ENCODE results near the gene L3MBTL3.

The L3MBTL3 gene

DNA sequence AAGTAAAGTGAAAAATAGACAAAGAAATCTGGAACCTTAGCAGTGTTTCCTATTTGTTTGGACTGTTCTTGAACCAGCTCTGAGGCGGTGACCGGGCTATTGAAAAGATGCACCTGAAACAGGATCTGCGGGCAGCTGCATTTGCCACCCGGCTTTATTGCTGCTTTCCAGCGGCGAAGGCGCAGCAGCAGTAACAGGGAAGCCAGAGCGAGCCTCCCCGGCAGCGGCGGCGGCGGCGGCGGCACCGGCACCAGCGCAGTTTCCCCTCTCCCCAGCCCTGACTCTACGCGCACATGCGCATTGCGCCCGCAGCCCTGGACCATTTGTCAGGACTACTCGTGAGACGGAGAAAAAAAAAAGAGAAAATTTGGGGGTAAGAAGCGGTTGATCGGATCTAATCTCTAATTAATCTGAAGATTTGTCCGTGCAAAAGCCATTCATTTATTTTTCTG is at the start of gene L3MBTL3:
TSS of gene L3MBTL3 (plus strand) at position 290 of the 452 bp plus-strand sequence. CDS start 24,119 bp downstream, outside the sequence.
- in situ Hi-C loops (cut with HindIII; ENCODE audit: low sequenced_read_pairs) = no loop called here

- in situ Hi-C loops (cut with HindIII; ENCODE audit: low sequenced_read_pairs) = no loop called here
These were observed 49.3 kb upstream of the L3MBTL3 start for GRCh38 chr6:129969064-129969463.

DNA sequence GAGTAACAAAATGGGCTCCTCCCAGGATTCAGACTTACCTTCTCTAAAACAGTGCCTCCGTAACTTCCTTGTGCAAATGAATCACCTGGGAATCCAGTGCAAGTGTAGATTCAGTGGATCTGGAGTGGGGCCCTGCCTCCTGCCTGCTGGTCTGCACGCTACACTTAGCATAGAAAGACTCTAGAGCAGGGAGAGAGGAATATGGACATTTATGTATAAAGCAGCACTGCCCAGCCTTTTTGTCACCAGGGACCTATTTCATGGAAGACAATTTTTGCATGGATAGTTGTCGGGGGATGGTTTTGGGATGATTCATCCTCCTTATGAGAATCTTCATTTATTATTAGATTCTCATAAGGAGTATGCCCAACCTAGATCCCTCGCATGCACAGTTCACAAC is 42.3 kb upstream of the L3MBTL3 start:
- in situ Hi-C loops (cut with HindIII; ENCODE audit: low sequenced_read_pairs) = no loop called here

- in situ Hi-C loops (cut with HindIII; ENCODE audit: low sequenced_read_pairs) = no loop called here
These were observed 40.0 kb upstream of the L3MBTL3 start for GRCh38 chr6:129978148-129978916.

DNA sequence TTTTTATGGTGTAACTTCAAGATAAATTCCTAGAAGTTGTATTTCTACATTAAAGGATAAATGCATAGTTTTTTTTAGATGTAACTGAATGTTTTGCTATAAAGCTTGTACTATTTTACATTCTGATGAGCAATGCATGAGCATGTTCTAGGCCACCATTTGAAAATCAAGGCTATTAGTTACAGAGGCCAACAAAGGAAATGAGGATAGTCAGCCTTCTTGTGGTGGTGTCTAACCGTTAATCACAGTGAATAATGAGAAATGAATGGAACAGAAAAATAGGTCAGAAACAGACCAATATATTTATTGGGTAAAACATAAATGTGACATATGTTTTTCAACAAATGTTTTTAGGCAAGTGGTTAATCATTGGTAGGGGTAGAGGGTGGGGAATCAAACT is 37.6 kb upstream of the L3MBTL3 start:
- in situ Hi-C loops (cut with HindIII; ENCODE audit: low sequenced_read_pairs) = no loop called here

DNA sequence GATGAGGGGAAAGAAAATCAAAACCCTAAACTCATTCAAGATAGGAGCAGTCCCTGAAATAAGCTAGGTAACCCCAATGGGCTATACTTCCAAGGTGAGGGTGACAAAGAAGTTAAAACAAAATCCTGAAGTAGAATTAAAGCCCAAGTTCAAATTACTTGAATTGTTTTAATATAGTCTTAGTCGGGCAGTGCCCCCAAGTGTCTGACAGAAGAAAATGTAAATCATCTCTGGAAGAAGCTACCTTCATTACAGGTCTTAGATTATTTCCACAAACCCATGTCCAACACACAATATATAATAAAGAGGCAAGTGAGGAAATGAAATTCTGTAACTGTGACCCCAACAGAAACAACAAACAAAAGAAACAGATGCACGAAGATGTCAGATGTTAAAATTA is 36.8 kb upstream of the L3MBTL3 start:
- in situ Hi-C loops (cut with HindIII; ENCODE audit: low sequenced_read_pairs) = no loop called here

DNA sequence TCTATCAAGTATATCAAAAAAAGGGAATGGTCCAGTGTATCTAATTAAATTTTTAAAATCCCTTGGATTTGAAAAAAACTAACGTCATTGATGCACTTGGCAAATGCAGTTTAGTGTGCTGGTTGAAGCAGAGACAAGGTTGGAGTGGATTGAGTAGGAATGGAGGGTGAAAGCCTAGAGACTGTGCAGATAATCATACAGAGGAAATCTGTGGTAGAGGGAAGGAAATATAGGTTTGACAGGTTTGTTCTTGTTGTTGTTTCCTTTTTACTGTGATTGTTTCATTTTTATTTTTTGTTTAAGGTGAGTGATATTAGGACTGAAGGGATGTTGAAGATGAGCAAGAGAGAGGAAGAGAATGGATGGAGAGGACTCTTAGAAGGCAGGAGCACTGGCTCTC is 29.0 kb upstream of the L3MBTL3 start:
- in situ Hi-C loops (cut with HindIII; ENCODE audit: low sequenced_read_pairs) = no loop called here

DNA sequence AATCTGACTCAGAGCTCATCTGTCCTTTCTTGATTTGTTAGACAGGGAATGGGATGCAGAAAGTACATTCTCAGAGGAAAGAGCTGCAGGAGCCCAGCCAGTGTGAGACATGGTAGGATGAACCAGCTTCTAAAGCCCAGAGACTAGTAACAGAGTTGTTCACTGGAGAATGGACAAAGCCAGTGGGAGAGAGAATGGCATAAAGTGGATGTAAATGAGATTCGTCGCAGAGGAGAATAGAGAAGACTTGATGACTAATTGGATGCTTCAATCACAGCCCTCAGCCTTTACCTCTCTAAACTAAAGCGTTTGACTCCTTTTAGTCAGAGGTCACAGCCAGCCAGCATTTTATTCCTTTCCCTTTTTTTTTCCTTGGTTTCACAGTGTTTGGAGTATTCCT is 25.5 kb upstream of the L3MBTL3 start:
- in situ Hi-C loops (cut with HindIII; ENCODE audit: low sequenced_read_pairs) = no loop called here

DNA sequence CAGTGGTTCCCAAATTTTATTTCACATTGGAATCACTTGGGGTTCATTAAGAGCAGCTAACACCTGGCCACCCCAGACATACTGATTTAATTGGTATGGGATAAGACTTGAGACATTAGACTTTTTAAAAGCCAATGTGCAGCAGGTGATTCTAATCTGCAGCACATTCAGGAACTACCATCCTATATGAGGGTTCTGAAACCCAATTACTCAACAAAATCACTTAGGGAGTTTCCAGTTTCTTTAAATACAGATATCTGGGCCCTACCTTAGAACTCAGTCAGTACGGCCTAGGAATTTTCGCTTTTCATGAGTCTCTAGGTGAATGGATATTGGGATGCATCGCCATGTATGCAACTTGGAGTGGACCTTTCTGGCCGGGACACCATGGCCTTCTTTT is 24.0 kb upstream of the L3MBTL3 start:
- in situ Hi-C loops (cut with HindIII; ENCODE audit: low sequenced_read_pairs) = no loop called here

GRCh38 chr6:129996387-129996786 is 22.0 kb upstream of the L3MBTL3 start:
- in situ Hi-C loops (cut with HindIII; ENCODE audit: low sequenced_read_pairs) = no loop called here

DNA sequence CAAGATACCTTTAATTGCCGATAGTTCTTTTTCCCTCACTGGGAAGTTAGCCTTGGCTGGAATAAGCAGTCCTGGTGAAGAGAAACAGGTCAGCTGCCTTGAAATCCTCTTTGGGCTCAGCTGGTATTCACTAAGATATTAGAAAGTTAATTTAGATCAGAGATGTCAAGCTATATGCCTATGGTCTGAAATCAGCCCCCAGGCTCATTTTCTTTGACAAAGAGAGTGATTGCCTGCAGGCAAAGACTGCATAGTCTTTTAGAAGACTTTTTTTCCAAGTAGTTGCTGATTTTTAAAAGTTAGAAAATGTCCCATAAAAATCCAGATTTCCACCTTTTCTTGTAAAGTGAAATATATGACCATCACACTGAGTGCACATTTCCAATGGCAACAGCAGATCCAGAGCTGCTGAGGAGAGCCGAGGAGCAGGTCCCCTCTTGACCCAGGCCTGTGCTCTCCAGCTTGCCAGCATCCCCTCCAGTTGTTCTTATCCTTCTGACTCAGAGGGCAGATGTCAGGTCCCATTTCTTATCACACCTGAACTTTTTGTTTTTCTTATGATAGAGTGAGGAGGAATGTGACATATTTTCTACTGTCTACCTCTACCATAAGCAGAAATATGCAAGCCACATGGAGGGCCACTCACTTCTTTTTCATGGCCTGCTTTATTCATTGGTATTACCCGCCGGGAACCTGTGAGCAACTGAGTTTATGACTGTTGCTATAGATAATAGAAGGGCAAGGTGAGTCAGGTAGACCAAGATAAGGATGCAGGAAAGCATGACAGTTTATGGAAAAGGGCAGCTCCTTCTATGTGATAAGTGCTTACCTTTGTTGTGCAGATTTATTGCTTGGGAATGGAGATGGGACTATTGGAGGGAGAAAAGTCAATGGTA is 17.6 kb upstream of the L3MBTL3 start:
- in situ Hi-C loops (cut with HindIII; ENCODE audit: low sequenced_read_pairs) = no loop called here

DNA sequence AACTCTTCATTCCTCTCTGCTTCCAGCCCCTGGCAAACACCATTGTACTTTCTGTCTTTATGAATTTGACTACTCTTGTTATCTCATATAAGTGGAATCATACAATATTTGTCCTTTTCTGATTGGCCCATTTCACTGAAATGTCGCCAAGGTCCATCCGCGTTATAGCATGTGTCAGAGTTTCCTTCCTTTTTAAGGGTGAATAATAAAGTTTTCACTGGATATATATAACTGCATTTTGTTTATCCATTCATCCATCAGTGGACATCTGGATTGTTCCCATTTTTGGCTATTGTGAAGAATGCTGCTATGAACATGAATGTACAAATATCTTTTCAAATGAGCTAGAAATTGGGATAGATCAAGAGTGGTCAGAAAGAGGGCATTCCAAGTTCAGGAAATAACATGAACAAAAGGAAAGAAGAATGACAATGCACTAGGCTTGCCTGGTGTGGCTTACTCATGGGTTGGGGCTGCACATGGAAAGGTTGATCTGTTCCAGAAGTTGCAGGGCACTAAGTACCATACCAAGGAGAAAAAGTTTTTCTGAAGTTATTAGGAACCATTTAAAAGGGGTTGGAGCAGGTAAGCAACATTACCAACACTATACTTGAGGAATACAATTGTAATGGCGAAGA is 10.0 kb upstream of the L3MBTL3 start:
- in situ Hi-C loops (cut with HindIII; ENCODE audit: low sequenced_read_pairs) = no loop called here

DNA sequence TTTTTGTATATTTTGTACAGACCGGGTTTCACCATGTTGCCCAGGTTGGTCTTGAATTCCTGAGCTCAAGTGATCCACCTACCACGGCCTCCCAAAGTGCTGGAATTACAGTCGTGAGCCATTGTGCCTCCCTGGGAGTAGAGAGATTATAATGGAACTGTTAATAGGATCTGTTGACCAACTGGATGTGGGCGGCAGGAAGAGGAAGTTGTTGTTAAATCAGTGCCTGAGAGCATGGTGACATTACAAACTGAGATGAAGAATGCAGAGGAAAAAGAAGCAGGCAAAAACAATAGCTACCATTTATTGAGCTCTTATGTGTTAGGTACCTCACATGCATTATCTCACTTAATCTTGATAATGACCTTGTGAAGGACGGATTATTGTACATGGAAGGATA is 9.2 kb upstream of the L3MBTL3 start:
- in situ Hi-C loops (cut with HindIII; ENCODE audit: low sequenced_read_pairs) = no loop called here

DNA sequence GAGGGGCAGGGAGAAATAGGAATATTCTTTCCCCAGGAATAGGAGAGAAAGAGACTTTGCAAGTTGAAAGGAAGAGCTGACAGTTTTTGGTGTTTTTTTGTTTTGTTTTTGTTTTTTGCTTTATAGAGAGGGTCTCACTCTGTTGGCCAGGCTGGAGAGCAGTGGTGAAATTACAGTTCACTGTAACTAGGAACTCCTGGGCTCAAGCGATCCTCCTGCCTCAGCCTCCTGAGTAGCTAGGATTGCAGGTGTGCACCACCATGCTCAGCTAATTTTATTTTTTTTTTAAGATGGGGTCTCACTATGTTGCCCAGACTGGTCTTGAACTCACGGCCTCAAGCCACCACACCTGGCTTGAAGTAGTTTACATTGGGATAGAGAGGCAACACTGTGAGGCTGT is 8.0 kb upstream of the L3MBTL3 start:
- in situ Hi-C loops (cut with HindIII; ENCODE audit: low sequenced_read_pairs) = no loop called here

GRCh38 chr6:130012728-130013127 is 5.7 kb upstream of the L3MBTL3 start:
- in situ Hi-C loops (cut with HindIII; ENCODE audit: low sequenced_read_pairs) = no loop called here

GRCh38 chr6:130018744-130019325 is 454 bp downstream of the L3MBTL3 start:
- in situ Hi-C loops (cut with HindIII; ENCODE audit: low sequenced_read_pairs) = no loop called here

GRCh38 chr6:130019326-130020072 is 1.1 kb downstream of the L3MBTL3 start:
- in situ Hi-C loops (cut with HindIII; ENCODE audit: low sequenced_read_pairs) = no loop called here

DNA sequence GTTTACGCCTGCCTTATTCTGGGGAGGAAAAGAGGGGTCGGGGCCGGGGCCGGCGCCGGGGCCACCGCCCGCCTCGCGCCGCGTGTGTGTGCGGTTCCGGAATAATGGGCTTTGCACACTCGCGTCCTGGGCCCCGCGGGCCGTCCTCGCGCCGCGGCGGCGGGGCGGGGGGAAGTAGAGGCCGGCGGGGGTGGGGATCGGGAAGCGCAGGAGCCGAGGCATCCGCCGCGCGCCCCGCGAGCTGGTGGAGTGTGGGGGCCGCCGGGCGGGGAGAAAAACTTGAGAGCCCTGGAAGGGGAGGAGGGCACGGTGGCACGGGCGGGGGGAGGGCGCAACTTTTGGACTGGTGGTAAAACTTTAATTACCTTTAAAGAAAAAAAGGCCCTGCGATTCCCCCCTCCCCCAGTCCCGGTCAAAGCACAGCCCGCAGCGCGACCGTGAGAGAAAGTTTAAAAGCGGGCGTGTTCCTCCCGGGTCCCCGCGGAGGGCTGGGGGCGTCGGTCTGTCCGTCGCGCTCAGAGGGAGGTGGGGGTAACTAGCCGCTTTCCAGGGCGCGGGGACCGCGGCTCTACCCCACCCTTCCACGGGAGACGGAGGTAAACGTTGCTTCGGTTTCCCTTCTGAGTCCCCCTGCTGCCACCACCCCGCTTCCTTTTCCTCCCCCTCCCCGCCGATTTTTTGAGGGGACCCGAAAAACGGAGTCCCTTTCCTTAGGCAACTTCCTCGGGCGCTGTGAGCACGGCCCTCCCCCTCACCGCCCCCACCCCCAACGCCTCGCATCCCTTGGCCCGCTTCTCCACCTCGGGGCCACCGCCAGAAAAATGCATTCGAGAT is 1.9 kb downstream of the L3MBTL3 start:
- in situ Hi-C loops (cut with HindIII; ENCODE audit: low sequenced_read_pairs) = no loop called here

DNA sequence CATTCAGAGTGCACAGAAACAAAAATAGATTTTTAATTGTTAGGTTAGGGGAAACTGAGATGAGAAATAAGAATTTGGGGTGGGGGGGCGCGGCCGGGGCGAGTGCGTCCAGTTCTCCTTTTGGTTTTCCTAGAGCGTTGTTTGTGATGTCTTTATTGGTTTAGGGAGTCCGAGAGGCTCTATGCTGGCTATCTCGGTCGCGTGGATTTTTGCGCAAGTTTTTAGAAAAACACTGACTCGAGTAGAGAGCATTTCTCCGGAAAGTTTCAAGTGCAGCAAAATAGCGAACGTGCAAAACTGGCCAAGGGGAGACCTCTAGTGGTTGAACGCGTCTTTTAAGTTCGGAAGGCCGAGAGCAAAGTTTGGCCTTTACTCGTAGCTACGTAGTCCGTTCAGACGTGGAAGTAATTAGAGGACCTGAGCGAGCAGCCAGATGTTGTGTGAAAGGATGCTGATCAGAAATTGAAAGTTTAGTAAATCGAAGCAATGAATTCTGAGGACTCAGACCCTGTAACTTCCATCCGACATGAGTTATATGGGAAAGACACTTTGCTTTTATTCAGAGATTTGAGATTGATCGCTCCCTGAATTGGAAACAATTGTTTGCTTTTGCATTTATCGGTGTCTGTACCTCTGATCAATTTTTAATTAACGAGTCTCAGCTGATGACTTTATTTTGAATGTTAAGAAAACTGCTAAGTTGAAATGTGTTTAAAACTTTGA is 2.7 kb downstream of the L3MBTL3 start:
- in situ Hi-C loops (cut with HindIII; ENCODE audit: low sequenced_read_pairs) = no loop called here
